ENCODE measurements around the gene FRAS1.

FRAS1 gene

DNA sequence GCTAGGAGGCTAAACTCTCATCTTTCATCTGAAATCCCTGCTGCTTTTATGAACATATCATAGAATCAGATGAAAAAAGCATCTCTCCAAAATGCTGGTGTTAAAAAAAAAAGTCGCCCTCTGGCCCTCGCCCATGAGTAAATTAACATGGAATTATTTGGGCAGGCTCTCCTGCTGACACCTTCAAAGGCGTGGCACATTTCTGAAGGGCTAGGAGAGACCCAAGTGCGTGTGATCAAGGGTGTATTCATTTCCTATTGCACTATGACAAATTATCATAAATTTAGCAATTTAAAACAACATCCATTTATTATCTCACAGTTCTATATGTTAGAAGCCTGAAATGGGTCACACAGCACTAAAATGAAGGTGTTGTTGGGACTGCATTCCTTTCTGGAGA lies 499.5 kb downstream of the FRAS1 start:
- TF ChIP-seq, protein P1, sequence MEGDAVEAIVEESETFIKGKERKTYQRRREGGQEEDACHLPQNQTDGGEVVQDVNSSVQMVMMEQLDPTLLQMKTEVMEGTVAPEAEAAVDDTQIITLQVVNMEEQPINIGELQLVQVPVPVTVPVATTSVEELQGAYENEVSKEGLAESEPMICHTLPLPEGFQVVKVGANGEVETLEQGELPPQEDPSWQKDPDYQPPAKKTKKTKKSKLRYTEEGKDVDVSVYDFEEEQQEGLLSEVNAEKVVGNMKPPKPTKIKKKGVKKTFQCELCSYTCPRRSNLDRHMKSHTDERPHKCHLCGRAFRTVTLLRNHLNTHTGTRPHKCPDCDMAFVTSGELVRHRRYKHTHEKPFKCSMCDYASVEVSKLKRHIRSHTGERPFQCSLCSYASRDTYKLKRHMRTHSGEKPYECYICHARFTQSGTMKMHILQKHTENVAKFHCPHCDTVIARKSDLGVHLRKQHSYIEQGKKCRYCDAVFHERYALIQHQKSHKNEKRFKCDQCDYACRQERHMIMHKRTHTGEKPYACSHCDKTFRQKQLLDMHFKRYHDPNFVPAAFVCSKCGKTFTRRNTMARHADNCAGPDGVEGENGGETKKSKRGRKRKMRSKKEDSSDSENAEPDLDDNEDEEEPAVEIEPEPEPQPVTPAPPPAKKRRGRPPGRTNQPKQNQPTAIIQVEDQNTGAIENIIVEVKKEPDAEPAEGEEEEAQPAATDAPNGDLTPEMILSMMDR (IDR thresholded peaks at IDR 0.05; ENCODE audit: low read depth, low read length): no peak
- H3K4me3 ChIP-seq (ENCODE audit: low read depth, low read length): no peak overlapping the region

DNA sequence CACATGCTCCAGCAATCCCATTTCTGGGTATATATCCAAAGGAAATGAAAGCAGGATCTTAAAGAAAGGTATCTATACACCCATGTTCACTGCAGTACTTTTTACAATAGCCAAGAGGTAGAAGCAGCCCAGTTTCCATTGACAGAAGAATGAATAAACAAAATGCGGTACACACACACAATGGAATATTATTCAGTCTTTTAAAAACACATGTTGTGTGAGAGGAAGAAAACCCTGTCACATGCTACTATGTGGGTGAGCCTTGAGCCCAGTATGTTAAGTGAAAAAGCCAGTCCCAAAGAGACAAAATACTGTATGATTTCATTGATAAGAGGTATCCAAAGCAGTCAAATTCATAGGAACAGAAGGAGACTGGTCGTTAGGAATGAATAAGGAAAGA lies 500.7 kb downstream of the FRAS1 start:
- TF ChIP-seq, protein P1 (IDR thresholded peaks at IDR 0.05; ENCODE audit: low read depth, low read length): no peak
- H3K4me3 ChIP-seq (ENCODE audit: low read depth, low read length): no peak overlapping the region

DNA sequence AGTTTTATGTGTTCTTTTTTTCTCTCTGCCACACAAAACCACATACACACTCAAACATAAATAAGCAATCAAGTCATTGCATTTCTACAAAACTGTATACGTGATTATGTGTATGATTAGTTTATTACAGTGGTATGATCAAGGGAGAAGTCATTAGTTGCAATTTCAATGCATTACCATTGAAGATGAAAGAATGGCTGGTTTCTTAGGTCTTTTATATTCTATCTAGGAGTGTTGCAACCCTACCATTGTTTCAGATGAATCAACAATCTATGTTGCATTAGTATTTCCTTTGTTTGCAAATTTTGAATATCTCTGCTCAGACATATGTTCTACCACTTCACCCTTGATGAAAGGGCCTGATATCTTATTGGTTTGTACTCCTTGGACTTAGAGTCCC lies 501.3 kb downstream of the FRAS1 start:
- TF ChIP-seq, protein P1 (IDR thresholded peaks at IDR 0.05; ENCODE audit: low read depth, low read length): no peak

DNA sequence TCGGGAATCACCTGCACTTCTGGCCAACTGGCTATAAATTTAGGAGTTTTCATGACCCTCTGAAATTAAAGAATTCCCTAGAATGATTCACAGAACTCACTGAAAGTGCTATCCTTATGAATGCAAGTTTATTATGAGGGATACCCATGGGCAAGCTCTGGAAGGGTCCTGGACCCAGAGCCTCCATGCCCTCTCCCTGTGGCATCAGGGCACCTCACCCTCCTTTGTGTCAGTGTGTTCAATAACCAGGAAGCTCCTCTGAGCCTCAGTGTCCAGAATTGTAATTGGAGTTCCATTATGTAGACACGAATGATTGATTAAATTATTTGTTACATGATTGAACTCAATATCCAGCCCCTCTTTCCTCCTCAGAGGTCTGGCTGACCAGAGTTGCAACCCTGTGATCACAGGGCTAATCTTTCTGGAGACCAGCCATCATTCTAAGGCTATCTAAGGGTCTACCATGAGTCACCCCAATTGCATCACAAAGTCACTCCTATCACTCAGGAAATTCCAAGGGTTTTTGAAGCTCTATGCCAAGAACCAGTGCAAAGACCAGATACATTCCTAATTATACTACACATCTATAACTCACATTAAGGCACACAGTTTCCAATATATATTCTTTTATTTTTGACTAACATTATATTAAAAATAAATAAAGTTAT lies 503.3 kb downstream of the FRAS1 start:
- TF ChIP-seq, protein P1 (IDR thresholded peaks at IDR 0.05; ENCODE audit: low read depth, low read length): no peak
- H3K4me3 ChIP-seq (ENCODE audit: low read depth, low read length): no peak overlapping the region

More for the DNA sequence above, 501.3 kb downstream of the FRAS1 start:
- H3K4me3 ChIP-seq (ENCODE audit: low read depth, low read length): no peak overlapping the region

DNA sequence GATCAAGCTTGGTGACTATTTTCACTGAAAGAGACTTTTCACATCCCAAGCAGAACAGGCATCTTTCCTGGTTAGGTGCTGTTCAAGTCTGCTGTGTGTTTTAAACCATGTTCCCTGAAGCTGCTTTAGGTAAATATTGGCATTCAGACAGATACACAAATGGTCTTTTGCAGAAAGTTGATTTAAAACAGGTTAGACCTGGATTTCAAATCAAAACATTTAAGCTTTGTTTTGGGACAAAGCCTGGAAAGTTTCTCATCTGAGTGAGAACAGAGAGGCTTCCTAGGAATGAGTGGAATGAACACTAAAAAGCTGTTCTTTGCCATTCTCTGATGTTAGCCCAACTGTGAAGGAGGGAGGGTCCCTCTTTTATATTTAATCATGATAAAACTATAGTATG lies 504.6 kb downstream of the FRAS1 start:
- no peak overlapping the region for H3K4me3 ChIP-seq (ENCODE audit: low read depth, low read length)
- TF ChIP-seq, protein P1 (IDR thresholded peaks at IDR 0.05; ENCODE audit: low read depth, low read length): no peak

DNA sequence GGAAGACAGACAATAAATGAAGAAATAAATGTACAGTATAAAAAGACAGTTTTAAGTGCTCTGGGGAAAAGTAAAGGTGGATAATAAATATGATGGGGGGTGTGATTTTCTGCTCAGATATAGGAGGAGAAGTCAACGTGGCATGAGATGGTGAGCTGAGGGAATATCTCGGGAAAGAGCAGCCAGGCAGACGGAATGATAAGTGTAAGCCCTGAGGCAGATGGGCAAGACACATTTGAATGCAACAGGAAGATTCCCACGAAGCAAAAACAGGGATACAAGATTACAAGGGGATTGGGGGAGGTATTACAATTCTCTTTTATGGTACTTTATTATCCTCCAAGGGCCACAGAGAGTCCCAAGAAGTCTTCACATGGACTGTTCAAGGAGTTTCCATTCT lies 505.6 kb downstream of the FRAS1 start:
- H3K4me3 ChIP-seq (ENCODE audit: low read depth, low read length): no peak overlapping the region
- TF ChIP-seq, protein P1 (IDR thresholded peaks at IDR 0.05; ENCODE audit: low read depth, low read length): no peak

DNA sequence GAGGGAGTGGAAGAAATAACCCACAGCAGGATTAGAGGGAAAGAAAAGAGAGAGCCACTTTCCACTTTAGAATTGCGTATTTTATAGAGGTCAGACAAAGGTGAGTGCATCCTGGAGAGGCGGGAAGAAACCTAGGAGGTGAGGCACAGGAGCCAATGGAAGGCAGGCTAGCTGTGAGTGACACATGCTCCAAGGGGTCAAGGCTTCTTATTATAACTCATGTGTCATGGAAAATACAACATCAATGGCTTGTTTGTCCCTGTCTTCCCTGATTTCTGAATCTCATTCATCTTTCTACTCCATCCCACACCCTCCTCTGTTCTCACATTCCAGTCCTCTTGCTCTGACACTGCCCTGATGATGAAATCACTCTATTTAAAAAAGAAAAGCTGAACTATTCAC lies 508.8 kb downstream of the FRAS1 start:
- TF ChIP-seq, protein P1 (IDR thresholded peaks at IDR 0.05; ENCODE audit: low read depth, low read length): no peak
- H3K4me3 ChIP-seq (ENCODE audit: low read depth, low read length): no peak overlapping the region
